Spleen (tissue), 7 donors: ENCODE measurements around the gene DNAAF9.
"Not testable (repeated sequence)": the region's sequence is repeated elsewhere in the genome, so short reads cannot be mapped to it uniquely, and the experiment has no call there.

Source experiments
- POLR2A ChIP-seq, 3 donors: fragments of 450-650 bp; IDR thresholded peaks; one replicate each; pipeline ENCODE4 v1.5.1; 2017; ENCODE audit warnings: antibody characterized with exemption in 3 of 3, mild to moderate bottlenecking in 1 of 3
- TF ChIP-seq, protein P1 (sequence below), 11 experiments: fragments of 200-600 bp in 7 of 11; fragments of 450-650 bp in 4 of 11; sonication (generic) in 4 of 11; IDR thresholded peaks in 8 of 11; conservative IDR thresholded peaks in 3 of 11; 1 replicate in 7 of 11; 2 replicates in 4 of 11; pipeline versions ENCODE4 v1.4.0 to v1.8.0; 2016 to 2021; ENCODE audit warnings: antibody characterized with exemption in 11 of 11, inconsistent platforms in 4 of 11, mild to moderate bottlenecking in 1 of 11
- donor health status: DM: no; HTN: no; CAD: no; lungs with moderate emphysema.
- donor health status: DM: no; HTN: no; CAD: no.
- donor health status: DM: no; HTN: no; CAD: no.

DNA sequence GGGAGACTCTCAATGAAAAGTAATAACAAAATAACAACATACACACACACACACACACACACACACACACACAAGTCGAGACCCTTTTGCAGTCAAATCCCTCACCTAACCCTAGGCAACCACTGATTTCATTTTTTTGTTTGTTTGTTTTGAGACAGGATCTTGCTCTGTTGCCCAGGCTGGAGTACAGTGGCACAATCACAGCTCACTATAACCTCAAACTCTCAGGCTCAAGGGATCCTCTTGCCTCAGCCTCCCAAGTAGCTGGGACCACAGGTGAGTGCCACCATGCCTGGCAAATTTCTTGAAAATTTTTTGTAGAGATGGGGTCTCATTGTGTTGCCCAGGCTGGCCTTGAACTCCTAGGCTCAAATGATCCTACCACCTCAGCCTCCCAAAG is 10.7 kb upstream of the DNAAF9 start:
- TF ChIP-seq, protein P1, sequence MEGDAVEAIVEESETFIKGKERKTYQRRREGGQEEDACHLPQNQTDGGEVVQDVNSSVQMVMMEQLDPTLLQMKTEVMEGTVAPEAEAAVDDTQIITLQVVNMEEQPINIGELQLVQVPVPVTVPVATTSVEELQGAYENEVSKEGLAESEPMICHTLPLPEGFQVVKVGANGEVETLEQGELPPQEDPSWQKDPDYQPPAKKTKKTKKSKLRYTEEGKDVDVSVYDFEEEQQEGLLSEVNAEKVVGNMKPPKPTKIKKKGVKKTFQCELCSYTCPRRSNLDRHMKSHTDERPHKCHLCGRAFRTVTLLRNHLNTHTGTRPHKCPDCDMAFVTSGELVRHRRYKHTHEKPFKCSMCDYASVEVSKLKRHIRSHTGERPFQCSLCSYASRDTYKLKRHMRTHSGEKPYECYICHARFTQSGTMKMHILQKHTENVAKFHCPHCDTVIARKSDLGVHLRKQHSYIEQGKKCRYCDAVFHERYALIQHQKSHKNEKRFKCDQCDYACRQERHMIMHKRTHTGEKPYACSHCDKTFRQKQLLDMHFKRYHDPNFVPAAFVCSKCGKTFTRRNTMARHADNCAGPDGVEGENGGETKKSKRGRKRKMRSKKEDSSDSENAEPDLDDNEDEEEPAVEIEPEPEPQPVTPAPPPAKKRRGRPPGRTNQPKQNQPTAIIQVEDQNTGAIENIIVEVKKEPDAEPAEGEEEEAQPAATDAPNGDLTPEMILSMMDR (IDR thresholded peaks at IDR 0.05 in 8 of 11, conservative IDR thresholded peaks at IDR 0.05 in 3 of 11), result not testable (repeated sequence)
- TF ChIP-seq POLR2A (IDR thresholded peaks at IDR 0.05), result not testable (repeated sequence)
